Stimulated activated CD8-positive, alpha-beta memory T cell treated with anti-CD3 and anti-CD28 coated beads, Interleukin-4, amount 100 ng/mL, for 4 hours (primary cell): ENCODE results near the gene TOP3A.

Experiments used
- DNase-seq, 2 donors: peaks; one replicate each; pipeline ENCODE4 v3.0.0-alpha.2; 2020; ENCODE audit warnings: low read depth in 2 of 2, low spot score in 1 of 2

Gene TOP3A

GRCh38 chr17:18253947-18254821 is 60.6 kb downstream of the TOP3A start:
- DNase-seq = no peak

GRCh38 chr17:18253187-18253884 is 61.5 kb downstream of the TOP3A start:
- DNase-seq = no peak

GRCh38 chr17:18252160-18252559 is 62.6 kb downstream of the TOP3A start:
- DNase-seq = no peak

GRCh38 chr17:18251204-18251603 is 63.6 kb downstream of the TOP3A start:
- DNase-seq = no peak

- no peak for DNase-seq
These were observed 64.1 kb downstream of the TOP3A start for GRCh38 chr17:18250708-18251107.

- no peak for DNase-seq
These were observed 64.5 kb downstream of the TOP3A start for GRCh38 chr17:18250259-18250658.

GRCh38 chr17:18248811-18249210 is 66.0 kb downstream of the TOP3A start:
- no peak for DNase-seq

- no peak for DNase-seq
These were observed 66.5 kb downstream of the TOP3A start for GRCh38 chr17:18248300-18248731.

- DNase-seq = no peak
These were observed 67.2 kb downstream of the TOP3A start for GRCh38 chr17:18247613-18248001.

- DNase-seq = no peak
These were observed 67.7 kb downstream of the TOP3A start for GRCh38 chr17:18246880-18247612.

GRCh38 chr17:18246109-18246725 is 68.6 kb downstream of the TOP3A start:
- no peak for DNase-seq

- DNase-seq = no peak
These were observed 69.6 kb downstream of the TOP3A start for GRCh38 chr17:18245038-18245776.

- DNase-seq = no peak
These were observed 73.4 kb downstream of the TOP3A start for GRCh38 chr17:18241229-18241871.

- DNase-seq = no peak
These were observed 74.3 kb downstream of the TOP3A start for GRCh38 chr17:18240449-18240848.

GRCh38 chr17:18238299-18238698 is 76.5 kb downstream of the TOP3A start:
- no peak for DNase-seq

GRCh38 chr17:18237461-18237860 is 77.3 kb downstream of the TOP3A start:
- DNase-seq = no peak

- no peak for DNase-seq
These were observed 78.3 kb downstream of the TOP3A start for GRCh38 chr17:18236494-18236893.

GRCh38 chr17:18235743-18236256 is 79.0 kb downstream of the TOP3A start:
- DNase-seq = no peak

GRCh38 chr17:18234853-18235380 is 79.9 kb downstream of the TOP3A start:
- no peak for DNase-seq
